HG02943 (cell line): Measurements from ENCODE around the gene PPP1R13B.

Experiments used
- ATAC-seq: cut with Tn5 transposase; IDR thresholded peaks from one replicate; pipeline ENCODE4 v1.9.1; 2021; ENCODE audit warnings: mild to moderate bottlenecking, low read depth, moderate library complexity; ENCODE audit not compliant: unreplicated experiment

Gene PPP1R13B

DNA sequence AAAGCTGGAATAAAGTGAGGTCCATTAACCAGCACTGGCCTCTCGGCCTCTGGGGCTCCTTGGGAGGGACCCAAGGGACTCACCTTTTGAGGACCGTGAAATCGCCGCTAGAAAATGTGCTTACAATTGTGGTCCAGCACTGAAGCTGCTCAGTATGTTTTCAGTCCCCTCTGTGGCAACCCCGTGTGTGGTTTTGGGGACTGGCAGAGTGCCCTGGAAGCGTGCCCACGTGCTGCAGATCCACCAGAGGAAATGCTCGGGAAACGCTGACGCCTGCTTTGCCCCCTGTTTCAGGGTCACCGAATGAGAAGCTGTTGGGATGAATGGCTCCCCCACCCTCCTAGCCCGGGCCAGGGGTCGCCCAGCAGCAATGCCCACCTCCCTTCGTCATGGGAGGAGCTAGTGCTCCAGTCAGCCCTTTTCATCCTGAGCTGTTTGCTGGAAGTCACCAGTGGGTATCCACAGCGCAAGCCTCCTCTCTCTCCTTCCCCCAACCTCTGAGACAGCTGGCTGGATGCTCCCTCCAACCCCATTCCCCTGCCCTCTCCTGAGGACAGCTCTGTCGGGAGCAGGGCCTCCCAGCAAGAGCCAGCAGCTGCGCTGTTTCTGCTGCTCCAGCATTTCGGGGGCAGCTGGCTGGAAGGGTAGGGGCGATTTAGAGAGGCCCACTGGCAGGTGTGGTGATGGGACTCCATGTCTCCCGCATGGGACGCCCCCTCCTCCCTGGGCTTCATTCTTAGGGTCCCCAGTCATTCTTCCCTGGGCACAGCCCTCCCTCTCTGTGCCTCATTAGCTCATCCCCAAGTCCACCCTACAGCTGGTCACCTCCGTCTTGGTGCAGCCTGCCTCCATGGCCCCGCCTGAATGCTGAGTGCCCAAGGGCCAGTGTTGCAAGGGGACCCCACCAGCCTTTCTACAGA, 33.2 kb upstream of the PPP1R13B start:
- ATAC-seq = no peak

DNA sequence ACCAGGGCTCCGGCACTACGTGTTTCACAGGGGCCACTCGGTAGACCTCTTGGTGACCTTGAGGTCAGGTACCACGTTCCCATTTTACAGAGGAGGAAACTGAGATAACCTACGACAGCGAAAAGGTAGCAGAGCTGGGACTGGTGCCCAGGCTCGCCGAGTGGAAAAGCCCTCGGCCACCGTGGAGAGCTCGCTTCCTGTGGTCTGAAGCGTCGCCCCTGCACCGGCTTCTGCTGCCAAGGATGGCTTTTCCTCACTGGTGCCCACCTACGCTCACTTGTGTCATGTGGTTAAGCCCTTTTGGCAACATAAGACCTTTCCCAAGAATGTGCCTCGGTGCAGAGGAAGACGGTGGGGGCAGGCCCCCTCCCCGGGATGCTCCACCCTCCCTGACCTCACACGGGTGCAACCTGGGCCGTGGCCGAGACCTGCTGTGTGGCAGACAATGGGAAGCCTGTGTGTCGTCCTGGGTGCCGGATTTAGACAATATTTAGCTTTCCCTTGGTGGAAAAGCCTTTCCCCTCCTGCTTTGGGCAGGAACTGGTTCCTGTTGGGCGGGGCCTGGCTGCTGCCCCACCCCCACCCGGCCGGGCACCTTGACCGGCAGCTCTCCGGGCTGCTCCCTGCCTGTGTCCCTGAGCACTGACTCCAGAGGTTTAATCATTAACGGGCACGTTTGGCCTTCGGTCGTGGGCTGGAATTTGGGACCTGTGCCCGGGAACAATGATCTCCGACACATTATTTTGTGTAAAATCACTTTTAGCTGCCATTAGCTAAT, 32.4 kb upstream of the PPP1R13B start:
- ATAC-seq = no peak

DNA sequence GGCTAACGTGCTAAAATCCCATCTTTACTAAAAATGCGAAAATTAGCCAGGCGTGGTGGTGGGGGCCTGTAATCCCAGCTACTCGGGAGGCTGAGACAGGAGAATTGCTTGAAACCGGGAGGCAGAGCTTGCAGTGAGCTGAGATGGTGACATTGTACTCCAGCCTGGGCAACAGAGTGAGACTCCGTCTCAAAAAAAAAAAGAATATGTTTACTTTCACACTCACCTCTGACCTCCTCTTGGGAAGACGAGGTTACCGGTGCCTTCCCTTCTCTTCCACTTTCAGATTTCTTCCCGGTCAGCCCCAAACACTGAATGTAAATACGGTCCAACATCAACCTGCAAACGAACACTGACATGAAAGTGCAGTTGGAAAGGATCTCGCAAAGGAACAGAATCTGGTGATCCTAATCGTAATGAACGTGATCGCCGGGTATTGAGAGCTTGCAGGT, 31.8 kb upstream of the PPP1R13B start:
- no peak for ATAC-seq

DNA sequence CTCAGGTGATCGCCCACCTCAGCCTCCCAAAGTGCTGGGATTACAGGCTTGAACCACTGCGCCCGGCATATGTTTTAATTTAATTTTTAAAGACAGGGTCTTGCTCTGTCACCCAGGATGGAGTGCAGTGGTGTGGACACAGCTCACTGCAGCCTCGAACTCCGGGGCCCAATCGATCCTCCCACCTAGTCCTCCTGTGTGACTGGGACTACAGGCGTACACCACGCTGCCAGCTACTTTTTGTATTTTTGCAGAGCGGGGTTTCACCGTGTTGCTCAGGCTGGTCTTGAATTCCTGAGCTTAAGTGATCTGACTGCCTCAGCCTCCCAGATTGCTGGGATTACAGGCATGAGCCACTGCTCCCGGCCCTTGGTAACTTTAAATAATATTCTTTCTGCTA, 30.8 kb upstream of the PPP1R13B start:
- no peak for ATAC-seq

- ATAC-seq = no peak
Measured at GRCh38 chr14:103875010-103875409, 27.6 kb upstream of the PPP1R13B start.

DNA sequence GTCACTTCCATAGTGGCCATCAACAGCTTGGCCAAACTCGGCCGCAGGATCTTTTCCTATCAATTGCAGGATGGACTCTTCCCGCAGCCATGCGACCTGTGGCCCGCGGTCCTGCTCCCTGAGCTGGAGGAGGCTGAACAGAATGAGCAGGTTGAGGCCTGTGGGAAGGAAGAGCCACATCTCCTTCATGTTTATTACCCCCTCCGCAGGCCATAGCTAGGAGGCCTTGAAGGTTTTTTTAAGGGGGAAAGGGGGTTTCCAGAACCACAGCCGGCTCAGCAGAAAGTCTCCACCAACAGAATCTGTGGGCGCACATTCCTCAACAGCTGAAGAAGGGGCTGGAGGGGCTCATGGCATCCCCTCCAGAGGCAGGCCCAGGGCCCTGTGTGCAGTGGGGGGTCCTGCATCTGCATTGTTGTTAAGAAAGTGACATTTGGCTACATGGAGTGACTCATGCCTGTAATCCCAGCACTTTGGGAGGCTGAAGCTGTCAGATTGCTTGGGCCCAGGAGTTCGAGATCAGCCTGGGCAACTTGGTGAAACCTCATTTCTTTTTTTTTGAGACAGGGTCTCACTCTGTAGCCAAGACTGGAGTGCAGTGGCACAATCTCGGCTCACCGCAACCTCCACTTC, 25.2 kb upstream of the PPP1R13B start:
- no peak for ATAC-seq

DNA sequence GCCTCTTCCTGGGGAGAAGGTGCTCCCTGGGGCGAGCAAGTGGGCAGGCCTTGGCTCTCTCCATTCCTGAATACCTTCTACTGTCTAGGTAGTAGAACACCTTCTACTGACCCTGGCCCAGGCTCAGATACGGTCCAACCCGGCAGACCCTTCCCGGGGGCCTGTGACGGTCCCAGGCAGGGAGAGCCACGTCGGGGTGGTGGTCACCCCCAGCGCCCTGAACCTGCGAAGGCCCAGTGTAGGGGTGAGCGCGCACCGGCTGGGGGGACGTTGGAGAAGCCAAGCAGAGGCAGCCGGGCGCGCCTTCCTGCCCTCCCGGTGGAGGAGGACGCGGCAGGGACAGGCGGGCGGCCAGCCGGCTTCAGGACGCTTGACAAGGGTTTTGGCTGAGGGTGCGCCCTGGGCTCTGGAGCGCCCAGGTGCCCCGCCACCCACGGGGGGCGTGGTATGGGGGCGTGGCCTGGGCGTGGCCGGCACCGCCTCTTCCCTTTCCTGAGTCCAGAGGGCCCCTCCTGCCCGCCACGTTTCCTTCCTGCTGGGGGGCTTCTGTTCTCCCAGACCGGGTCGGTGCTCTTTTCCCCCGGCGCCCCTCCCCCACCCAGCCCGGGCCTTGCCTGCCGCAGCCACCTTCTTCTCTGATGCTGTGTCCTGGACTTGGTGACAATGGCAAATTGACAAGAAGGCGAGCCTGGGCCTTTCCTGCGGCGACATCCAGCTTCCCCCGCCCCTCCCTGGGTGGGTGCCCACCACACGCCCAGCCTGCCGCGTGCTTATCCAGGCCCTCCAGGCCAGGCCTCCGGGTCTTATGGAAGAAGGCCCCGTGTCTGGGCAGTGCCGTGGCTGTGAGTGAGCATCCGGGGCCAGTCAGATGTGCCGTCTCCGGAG, 24.5 kb upstream of the PPP1R13B start:
- peak; percentile 70 for ATAC-seq

DNA sequence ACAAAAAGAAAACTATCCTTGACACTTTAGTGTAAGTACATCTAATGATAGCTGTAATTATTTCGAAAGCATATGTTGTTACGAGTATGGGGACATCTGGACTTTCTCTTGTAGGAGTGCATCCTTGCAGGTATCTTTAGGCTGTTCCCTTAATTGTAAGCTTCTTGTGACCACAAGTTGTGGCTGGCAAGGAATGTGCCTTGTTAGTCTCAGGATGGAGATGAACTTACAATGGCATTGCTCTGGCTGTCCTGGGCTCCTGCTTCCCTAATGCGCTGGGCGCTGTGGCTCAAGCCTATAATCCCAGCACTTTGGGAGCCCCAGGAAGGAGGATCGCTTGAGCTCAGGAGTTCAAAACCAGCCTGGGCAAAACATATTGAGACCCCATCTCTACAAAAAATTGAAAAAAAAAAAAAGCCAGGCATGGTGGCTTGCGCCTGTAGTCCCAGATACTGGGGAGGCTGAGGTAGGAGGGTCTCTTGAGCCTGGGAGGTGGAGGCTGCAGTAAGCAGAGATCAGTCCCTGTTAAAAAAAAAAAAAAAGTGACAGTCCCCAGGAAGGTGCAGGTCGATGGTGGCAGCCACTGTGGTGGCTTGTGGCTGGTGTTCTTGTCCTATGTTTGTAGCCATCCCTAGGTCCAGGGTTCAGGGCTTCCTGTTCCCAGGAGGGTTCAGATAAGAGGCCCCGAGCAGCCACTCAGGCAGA, 23.7 kb upstream of the PPP1R13B start:
- no peak for ATAC-seq

- no peak for ATAC-seq
Measured at GRCh38 chr14:103870144-103870876, 22.9 kb upstream of the PPP1R13B start.

DNA sequence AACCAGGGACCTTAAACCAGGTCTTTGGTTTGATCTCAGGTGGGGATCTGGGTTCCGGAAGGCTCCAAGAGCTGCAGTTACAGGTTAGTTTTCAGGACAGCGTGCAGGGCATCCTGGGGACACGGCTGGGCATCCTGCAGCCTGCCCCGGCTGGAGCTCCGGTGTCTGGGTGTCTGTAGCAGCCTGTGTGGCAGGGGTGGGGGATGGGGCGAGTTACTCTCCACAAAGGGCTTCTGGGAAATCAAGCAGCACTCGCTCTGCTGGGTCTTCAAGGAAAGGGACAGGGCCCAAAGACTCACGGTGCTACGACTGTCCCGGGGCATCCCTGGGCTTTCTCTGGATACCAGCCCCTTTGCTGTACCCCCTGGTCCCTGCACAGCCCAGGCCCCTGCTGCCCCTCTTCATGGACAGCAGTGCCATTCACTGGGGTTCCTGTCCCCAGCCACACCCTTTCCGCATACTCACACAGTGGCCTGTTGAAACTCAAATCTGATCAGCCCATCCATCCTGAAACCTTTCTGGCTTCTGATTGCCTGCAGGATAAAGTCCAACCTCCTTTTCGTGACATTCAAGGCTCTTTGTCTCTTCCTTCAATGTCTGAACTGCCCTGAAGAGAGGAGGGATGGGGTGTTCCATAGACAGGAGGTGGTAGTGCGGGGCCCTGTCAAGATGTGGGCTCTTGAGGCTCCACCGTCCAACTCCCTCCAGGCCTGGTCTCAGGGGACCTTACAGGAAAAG, 22.2 kb upstream of the PPP1R13B start:
- ATAC-seq = no peak

GRCh38 chr14:103868242-103868897, 21.0 kb upstream of the PPP1R13B start:
- no peak for ATAC-seq

DNA sequence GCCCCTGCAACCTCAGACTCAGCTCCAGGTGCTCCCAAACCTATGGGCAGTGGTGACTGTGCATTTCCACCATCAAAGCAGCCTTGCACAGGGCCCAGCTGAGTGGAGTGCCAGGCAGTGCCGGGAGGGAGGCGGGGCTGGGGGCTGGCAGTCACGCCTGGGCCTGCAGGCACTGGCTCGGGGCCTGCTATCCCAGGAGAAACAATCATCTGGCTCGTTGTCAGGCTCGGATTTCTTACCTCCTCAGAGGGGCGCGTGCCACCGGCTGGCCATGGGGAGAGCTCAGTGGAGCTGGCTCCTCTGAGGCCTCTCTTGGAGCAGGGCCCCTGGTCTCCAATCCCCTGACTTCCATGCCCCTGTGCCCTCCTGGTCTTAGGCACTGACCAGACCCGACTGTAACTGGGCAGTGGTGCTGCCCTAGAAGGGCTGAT, 20.2 kb upstream of the PPP1R13B start:
- no peak for ATAC-seq

DNA sequence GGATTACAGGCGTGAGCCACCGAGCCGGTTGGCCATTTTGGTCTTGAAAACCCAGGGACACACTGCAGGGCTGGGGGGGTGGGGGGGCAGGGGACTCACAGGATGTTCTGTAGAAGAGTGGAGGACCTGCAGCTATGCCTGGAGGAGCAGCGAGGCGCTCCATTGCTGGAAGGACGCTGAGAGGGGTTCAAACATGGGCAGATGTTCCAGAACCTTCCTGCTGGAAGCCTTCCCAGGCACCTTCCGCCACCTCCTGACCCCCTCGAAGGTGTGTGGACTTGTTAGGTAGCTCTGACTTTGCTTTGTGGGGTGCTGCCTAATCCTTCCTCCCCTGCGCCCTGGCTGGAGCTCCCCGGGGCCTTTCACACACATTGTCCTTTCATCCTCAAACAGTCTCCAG, 19.6 kb upstream of the PPP1R13B start:
- ATAC-seq = no peak

DNA sequence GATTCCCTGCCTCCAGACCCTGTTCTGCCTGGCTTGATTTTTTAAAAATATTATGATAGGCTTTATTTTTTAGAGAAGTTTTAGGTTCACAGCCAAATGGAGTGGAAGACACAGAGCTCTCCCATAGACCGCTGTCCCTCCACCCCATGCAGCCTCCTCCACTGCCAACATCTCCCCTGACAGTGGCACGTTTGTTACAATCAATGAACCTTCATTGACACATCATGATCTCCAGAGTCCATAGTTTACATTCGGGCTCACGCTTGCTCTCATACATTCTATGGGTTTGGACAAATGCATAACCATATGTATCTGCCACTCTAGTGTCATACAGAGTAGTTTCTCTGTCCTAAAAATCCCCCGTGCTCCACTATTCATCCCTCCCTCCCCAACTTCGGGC, 15.9 kb upstream of the PPP1R13B start:
- ATAC-seq = no peak

GRCh38 chr14:103862393-103862782, 15.0 kb upstream of the PPP1R13B start:
- ATAC-seq = no peak

- no peak for ATAC-seq
Measured at GRCh38 chr14:103861413-103862392, 14.3 kb upstream of the PPP1R13B start.
